Naive thymus-derived CD4-positive, alpha-beta T cell (primary cell): ENCODE results near the gene ATAD5. TPM values are rescaled to one million over a fixed set of nuclear protein-coding genes. Genes with fewer than 3 reads are reported as not detected.
A peak's percentile ranks its signal among the peaks of the same experiment; 100 is the strongest.

Experiments
- ATAC-seq: fragments of 150-1000 bp; cut with Tn5 transposase; 2 replicates; pipeline ENCODE4 v1.10.0; 2021; ENCODE audit warnings: mild to moderate bottlenecking, moderate library complexity
- CTCF ChIA-PET: fragments of 350-600 bp; sonication (Branson Sonifier 250); formaldehyde crosslinking; loops from one replicate; lab custom pipeline; 2021; ENCODE audit warnings: antibody characterized with exemption; lab: Charles Lee
- POLR2A ChIA-PET: fragments of 350-600 bp; sonication (Branson Sonifier 250); formaldehyde crosslinking; loops from one replicate; lab custom pipeline; 2021; ENCODE audit warnings: antibody characterized with exemption, inconsistent platforms; lab: Charles Lee
- DNase-seq, 9 donors: peaks; one replicate each; pipeline versions ENCODE4 v3.0.0 to v3.0.0-alpha.2; 2020 to 2022; ENCODE audit warnings: mixed read lengths in 1 of 9
- H3K27ac ChIP-seq: one replicate; pipeline ENCODE4 v1.7.0; 2013; ENCODE audit warnings: mild to moderate bottlenecking, low read depth, low read length, moderate library complexity
- H3K27me3 ChIP-seq, 2 donors: one replicate each; pipeline ENCODE4 v1.7.0; 2013; ENCODE audit warnings: low read length in 2 of 2, mild to moderate bottlenecking in 2 of 2, moderate library complexity in 2 of 2; ENCODE audit not compliant: control insufficient read depth in 2 of 2, insufficient read depth in 2 of 2
- H3K36me3 ChIP-seq, 3 experiments: 1 replicate in 2 of 3; 2 replicates in 1 of 3; pipeline ENCODE4 v1.7.0; 2013; ENCODE audit warnings: low read length in 3 of 3, mild to moderate bottlenecking in 3 of 3, moderate library complexity in 1 of 3; ENCODE audit not compliant: insufficient read depth in 3 of 3, control insufficient read depth in 2 of 3
- H3K4me1 ChIP-seq, 2 donors: one replicate each; pipeline ENCODE4 v1.7.0; 2013; ENCODE audit warnings: low read length in 2 of 2, mild to moderate bottlenecking in 2 of 2, moderate library complexity in 1 of 2; ENCODE audit not compliant: control insufficient read depth in 2 of 2, insufficient read depth in 2 of 2
- H3K4me3 ChIP-seq: 2 replicates; pipeline ENCODE4 v1.7.0; 2013; ENCODE audit warnings: mild to moderate bottlenecking, low read length
- H3K9me3 ChIP-seq, 3 experiments: 1 replicate in 2 of 3; 2 replicates in 1 of 3; pipeline ENCODE4 v1.7.0; 2013; ENCODE audit warnings: low read length in 3 of 3; ENCODE audit not compliant: control insufficient read depth in 2 of 3
- H3K27ac Mint-ChIP-seq, 9 donors: one replicate each; pipeline ENCODE4 v1.8.0; 2020 to 2022; ENCODE audit warnings: mixed read lengths in 9 of 9, mild to moderate bottlenecking in 8 of 9, moderate library complexity in 5 of 9, inconsistent platforms in 2 of 9
- H3K27me3 Mint-ChIP-seq, 5 donors: one replicate each; pipeline ENCODE4 v1.8.0; 2021 to 2022; ENCODE audit warnings: mixed read lengths in 5 of 5, mild to moderate bottlenecking in 1 of 5
- H3K36me3 Mint-ChIP-seq, 5 donors: one replicate each; pipeline ENCODE4 v1.8.0; 2020 to 2022; ENCODE audit warnings: mixed read lengths in 5 of 5, mild to moderate bottlenecking in 3 of 5, inconsistent platforms in 1 of 5
- H3K4me1 Mint-ChIP-seq, 7 donors: one replicate each; pipeline ENCODE4 v1.8.0; 2020 to 2022; ENCODE audit warnings: mixed read lengths in 7 of 7, mild to moderate bottlenecking in 3 of 7, inconsistent platforms in 1 of 7
- H3K4me3 Mint-ChIP-seq, 10 donors: one replicate each; pipeline ENCODE4 v1.8.0; 2020 to 2022; ENCODE audit warnings: mild to moderate bottlenecking in 10 of 10, mixed read lengths in 10 of 10, moderate library complexity in 6 of 10, inconsistent platforms in 2 of 10
- H3K9me3 Mint-ChIP-seq, 11 donors: one replicate each; pipeline ENCODE4 v1.8.0; 2020 to 2022; ENCODE audit warnings: mixed read lengths in 11 of 11, mild to moderate bottlenecking in 4 of 11, inconsistent platforms in 1 of 11, moderate library complexity in 1 of 11
- intact Hi-C, 2 donors: fragments of 100-400 bp; cut with micrococcal nuclease; formaldehyde crosslinking; loops; one replicate each; pipeline ENCODE4 v1.15.1; 2023
- polyA plus RNA-seq, 2 donors: library from polyadenylated mRNA; unstranded; fragments of 300-500 nt; fragmentation: Illumina TruSeq; gene quantifications; one replicate each; pipeline ENCODE4 v1.2.3, GENCODE V29; 2021
- total RNA-seq, 6 experiments: library from RNA in 5 of 6; stranded (reverse) in 5 of 6; gene quantifications; 1 replicate in 5 of 6; 2 replicates in 1 of 6; pipeline ENCODE4 v1.2.3 and lab custom pipeline; 2021 to 2026

The ATAD5 gene
- total and polyA plus RNA-seq, 7 experiments from 2014 or later: 1.3 to 22.1 (median 4.8) TPM

- Histone ChIP-seq H3K4me1 (no peaks in the 10 kb centered on the region), H3K27me3 (no peaks in the 10 kb centered on the region), H3K36me3 (peaks cover 20 to 90% (median 32%) of the 10 kb centered on the region in 3 experiments), H3K4me3 (no peak overlapping the region), H3K9me3 (no peaks in the 10 kb centered on the region), H3K27ac (no peak overlapping the region)
- DNase-seq (no peak), ATAC-seq (no peak)
- H3K4me3 Mint-ChIP-seq: no peak overlapping the region
- H3K9me3 Mint-ChIP-seq: no peaks in the 10 kb centered on the region
- no peaks in the 10 kb centered on the region for H3K27me3 Mint-ChIP-seq
- intact Hi-C loops: loop anchor here in 1 of 2 donors (1.0 kb wide), 1 partner anchor 10 kb away; no protein-coding TSS in a partner anchor
- peak overlapping the region in 7 of 9 donors; percentile 13 to 81 (median 60) for H3K27ac Mint-ChIP-seq
- POLR2A ChIA-PET: interaction anchor here (0.7 to 1.3 kb wide), 2 partner anchors 26 to 35 kb away, joined by 3 to 4 read pairs; partner anchors contain the start of gene ATAD5
- H3K36me3 Mint-ChIP-seq: peaks cover 20 to 38% (median 32%) of the 10 kb centered on the region in 5 donors
- CTCF ChIA-PET: interaction anchor here (0.7 to 0.8 kb wide), 2 partner anchors 10 to 25 kb away, joined by 3 to 4 read pairs; no protein-coding TSS in a partner anchor
- peaks cover under 1 to 20% (median 19%) of the 10 kb centered on the region in 7 donors for H3K4me1 Mint-ChIP-seq
Observed at GRCh38 chr17:30796016-30796415, 35.8 kb upstream of the ATAD5 start.

GRCh38 chr17:30801671-30802070, 30.1 kb upstream of the ATAD5 start:
- Mint-ChIP-seq H3K4me3 (no peak overlapping the region), H3K27me3 (no peaks in the 10 kb centered on the region), H3K4me1 (peaks cover 25 to 51% (median 46%) of the 10 kb centered on the region in 7 donors), H3K9me3 (no peaks in the 10 kb centered on the region), H3K36me3 (peaks cover 17 to 48% (median 36%) of the 10 kb centered on the region in 5 donors), H3K27ac (peak overlapping the region in 8 of 9 donors; percentile 13 to 80 (median 60))
- intact Hi-C loops: no loop called here
- H3K4me3 ChIP-seq: no peak overlapping the region
- ChIA-PET POLR2A (interaction anchor here (1.0 kb wide), 1 partner anchor 22 kb away, joined by 3 read pairs; the partner anchor contains the start of gene CRLF3), CTCF (no interaction called here)
- H3K36me3 ChIP-seq: peaks cover 26 to 74% (median 38%) of the 10 kb centered on the region in 3 experiments
- peaks cover 5 to 7% of the 10 kb centered on the region in 2 donors for H3K4me1 ChIP-seq
- H3K27ac ChIP-seq: no peak overlapping the region
- H3K9me3 ChIP-seq: no peaks in the 10 kb centered on the region
- no peak for ATAC-seq
- no peaks in the 10 kb centered on the region for H3K27me3 ChIP-seq
- DNase-seq: no peak

GRCh38 chr17:30805944-30806456, 25.8 kb upstream of the ATAD5 start:
- peaks cover 42 to 76% (median 66%) of the 10 kb centered on the region in 7 donors for H3K4me1 Mint-ChIP-seq
- H3K27ac Mint-ChIP-seq: peak overlapping the region; percentile 43 to 99 (median 96)
- Histone ChIP-seq H3K36me3 (peaks cover 16 to 37% (median 26%) of the 10 kb centered on the region in 3 experiments), H3K27ac (peak overlapping the region; percentile 69), H3K4me1 (peaks cover 34 to 39% of the 10 kb centered on the region in 2 donors), H3K4me3 (no peak overlapping the region), H3K27me3 (no peaks in the 10 kb centered on the region), H3K9me3 (no peaks in the 10 kb centered on the region)
- no peaks in the 10 kb centered on the region for H3K9me3 Mint-ChIP-seq
- POLR2A ChIA-PET: interaction anchor here (0.7 to 4.2 kb wide), 3 partner anchors 16 to 23 kb away, joined by 3 to 41 read pairs (median 13); partner anchors contain the start of gene CRLF3
- H3K36me3 Mint-ChIP-seq: peaks cover 6 to 27% (median 26%) of the 10 kb centered on the region in 5 donors
- H3K27me3 Mint-ChIP-seq: no peaks in the 10 kb centered on the region
- H3K4me3 Mint-ChIP-seq: peak overlapping the region; percentile 10 to 89 (median 76)
- intact Hi-C loops: loop anchor here in 1 of 2 donors (1.0 to 5.0 kb wide), 5 partner anchors 10 to 1096 kb away; partner anchors contain the start of genes EVI2B and UTP6
- ATAC-seq (peak; percentile 44), DNase-seq (peak in 3 of 9 donors; percentile 40 to 50 (median 44))
- CTCF ChIA-PET: interaction anchor here (0.6 to 5.5 kb wide), 8 partner anchors 10 to 66 kb away, joined by 3 to 61 read pairs (median 3); partner anchors contain the start of gene CRLF3

DNA sequence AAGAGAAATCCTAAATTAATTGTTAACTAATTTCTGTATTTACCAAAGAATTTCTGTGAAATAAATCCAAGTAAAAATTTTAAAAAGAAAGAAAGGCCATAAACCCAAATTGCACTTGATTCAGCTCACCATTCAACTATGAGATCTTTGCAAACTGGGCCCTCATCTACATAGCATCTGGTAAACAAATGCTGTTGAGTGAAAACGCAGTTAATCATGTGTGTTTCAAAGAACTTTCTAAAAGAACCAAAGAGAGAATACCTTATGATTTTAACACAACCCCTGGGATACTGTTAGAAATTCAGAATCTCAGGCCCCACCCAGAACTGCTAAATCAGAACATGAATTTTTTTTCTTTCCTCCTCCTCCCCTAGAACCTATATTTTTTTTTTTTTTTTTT, 23.9 kb upstream of the ATAD5 start:
- no peak for ATAC-seq

GRCh38 chr17:30808785-30809286, 22.9 kb upstream of the ATAD5 start:
- no peaks in the 10 kb centered on the region for H3K9me3 ChIP-seq
- H3K4me1 Mint-ChIP-seq: peaks cover 52 to 84% (median 72%) of the 10 kb centered on the region in 7 donors
- peak overlapping the region; percentile 38 for H3K4me3 ChIP-seq
- peak overlapping the region; percentile 81 for H3K27ac ChIP-seq
- peaks cover 2 to 15% (median 10%) of the 10 kb centered on the region in 3 experiments for H3K36me3 ChIP-seq
- H3K27me3 ChIP-seq: no peaks in the 10 kb centered on the region
- no peaks in the 10 kb centered on the region for H3K27me3 Mint-ChIP-seq
- intact Hi-C loops: loop anchor here (1.0 to 5.0 kb wide), 4 partner anchors 15 to 1093 kb away; partner anchors contain the start of genes CRLF3 (in 2 of the 2), EVI2B (in 1 of the 2) and UTP6 (in 1 of the 2)
- DNase-seq (peak in 7 of 9 donors; percentile 69 to 89 (median 83)), ATAC-seq (peak; percentile 95)
- H3K9me3 Mint-ChIP-seq: no peaks in the 10 kb centered on the region
- peaks cover 0 to 13% (median 9%) of the 10 kb centered on the region in 5 donors for H3K36me3 Mint-ChIP-seq
- CTCF ChIA-PET: interaction anchor here (0.6 to 5.6 kb wide), 6 partner anchors 12 to 67 kb away, joined by 3 to 61 read pairs (median 24); partner anchors contain the start of gene CRLF3
- peak overlapping the region; percentile 96 to 99 (median 97) for H3K27ac Mint-ChIP-seq
- peaks cover 41 to 63% of the 10 kb centered on the region in 2 donors for H3K4me1 ChIP-seq
- POLR2A ChIA-PET: interaction anchor here (0.6 to 8.8 kb wide), 5 partner anchors 13 to 501 kb away, joined by 3 to 305 read pairs (median 4); partner anchors contain the start of gene CRLF3
- H3K4me3 Mint-ChIP-seq: peak overlapping the region; percentile 84 to 94 (median 88)

More for the DNA sequence above, 23.9 kb upstream of the ATAD5 start:
- H3K27ac ChIP-seq: peak overlapping the region; percentile 69
- H3K36me3 Mint-ChIP-seq: peaks cover 6 to 21% (median 17%) of the 10 kb centered on the region in 5 donors
- H3K27me3 Mint-ChIP-seq: no peaks in the 10 kb centered on the region
- POLR2A ChIA-PET: interaction anchor here (0.7 to 8.8 kb wide), 3 partner anchors 14 to 1320 kb away, joined by 4 to 305 read pairs (median 4); partner anchors contain the start of gene CRLF3
- peaks cover 49 to 82% (median 71%) of the 10 kb centered on the region in 7 donors for H3K4me1 Mint-ChIP-seq
- no peaks in the 10 kb centered on the region for H3K27me3 ChIP-seq
- H3K9me3 Mint-ChIP-seq: no peaks in the 10 kb centered on the region
- DNase-seq: peak in 3 of 9 donors; percentile 18 to 25 (median 19)
- peak overlapping the region; percentile 84 to 94 (median 88) for H3K4me3 Mint-ChIP-seq
- peak overlapping the region; percentile 96 to 99 (median 97) for H3K27ac Mint-ChIP-seq
- no peaks in the 10 kb centered on the region for H3K9me3 ChIP-seq
- CTCF ChIA-PET: interaction anchor here (1.1 to 5.6 kb wide), 3 partner anchors 13 to 25 kb away, joined by 4 to 61 read pairs (median 45); partner anchors contain the start of gene CRLF3
- peak overlapping the region; percentile 16 for H3K4me3 ChIP-seq
- intact Hi-C loops: loop anchor here in 1 of 2 donors (5.0 kb wide), 3 partner anchors 76 to 1094 kb away; partner anchors contain the start of genes EVI2B and UTP6
- H3K4me1 ChIP-seq: peaks cover 41 to 54% of the 10 kb centered on the region in 2 donors
- peaks cover 9 to 22% (median 18%) of the 10 kb centered on the region in 3 experiments for H3K36me3 ChIP-seq
